Activated naive CD8-positive, alpha-beta T cell treated with anti-CD3 and anti-CD28 coated beads, Interleukin-2, amount 50 U/mL, for 24 hours (primary cell): ENCODE results near the gene SDSL.

ENCODE experiments used
- ATAC-seq: fragments of 150-1000 bp; cut with Tn5 transposase; one replicate; pipeline ENCODE4 v1.10.0; 2021
- DNase-seq: peaks from one replicate; pipeline ENCODE4 v3.0.0; 2021
- H3K27ac Mint-ChIP-seq: one replicate; pipeline ENCODE4 v1.8.0; 2021; ENCODE audit warnings: mild to moderate bottlenecking, mixed read lengths
- H3K27me3 Mint-ChIP-seq: one replicate; pipeline ENCODE4 v1.8.0; 2021; ENCODE audit warnings: mixed read lengths
- H3K36me3 Mint-ChIP-seq: one replicate; pipeline ENCODE4 v1.8.0; 2021; ENCODE audit warnings: low read depth, mixed read lengths
- H3K4me1 Mint-ChIP-seq: one replicate; pipeline ENCODE4 v1.8.0; 2021; ENCODE audit warnings: mixed read lengths
- H3K4me3 Mint-ChIP-seq: one replicate; pipeline ENCODE4 v1.8.0; 2021; ENCODE audit warnings: mild to moderate bottlenecking, moderate library complexity, mixed read lengths
- H3K9me3 Mint-ChIP-seq: one replicate; pipeline ENCODE4 v1.8.0; 2021; ENCODE audit warnings: mixed read lengths

The SDSL gene

GRCh38 chr12:113424915-113425823, 3.0 kb downstream of the SDSL start:
- no peaks in the 10 kb centered on the region for H3K36me3 Mint-ChIP-seq
- H3K4me1 Mint-ChIP-seq = peaks cover 10% of the 10 kb centered on the region
- H3K9me3 Mint-ChIP-seq = no peaks in the 10 kb centered on the region
- H3K27ac Mint-ChIP-seq = no peak overlapping the region
- H3K4me3 Mint-ChIP-seq = no peak overlapping the region
- peaks cover 19% of the 10 kb centered on the region for H3K27me3 Mint-ChIP-seq
- DNase-seq = peak; percentile 74
- ATAC-seq = no peak

GRCh38 chr12:113425960-113426453, 3.8 kb downstream of the SDSL start:
- no peak for ATAC-seq

GRCh38 chr12:113427882-113428281, 5.7 kb downstream of the SDSL start:
- Mint-ChIP-seq H3K36me3 (no peaks in the 10 kb centered on the region), H3K27me3 (peaks cover 33% of the 10 kb centered on the region), H3K27ac (no peak overlapping the region), H3K4me1 (peaks cover 3% of the 10 kb centered on the region), H3K4me3 (no peak overlapping the region), H3K9me3 (no peaks in the 10 kb centered on the region)
- ATAC-seq (no peak), DNase-seq (no peak)

More at GRCh38 chr12:113425960-113426453, 3.8 kb downstream of the SDSL start:
- DNase-seq = no peak
- Mint-ChIP-seq H3K27me3 (peaks cover 27% of the 10 kb centered on the region), H3K27ac (no peak overlapping the region), H3K4me3 (no peak overlapping the region), H3K4me1 (peaks cover 10% of the 10 kb centered on the region), H3K9me3 (no peaks in the 10 kb centered on the region), H3K36me3 (no peaks in the 10 kb centered on the region)

GRCh38 chr12:113428482-113428881, 6.3 kb downstream of the SDSL start:
- H3K4me3 Mint-ChIP-seq = no peak overlapping the region
- H3K36me3 Mint-ChIP-seq = no peaks in the 10 kb centered on the region
- peaks cover 33% of the 10 kb centered on the region for H3K27me3 Mint-ChIP-seq
- no peak overlapping the region for H3K27ac Mint-ChIP-seq
- no peaks in the 10 kb centered on the region for H3K9me3 Mint-ChIP-seq
- no peak for DNase-seq
- ATAC-seq = no peak
- H3K4me1 Mint-ChIP-seq = peaks cover 3% of the 10 kb centered on the region

- ATAC-seq = no peak
- no peaks in the 10 kb centered on the region for H3K36me3 Mint-ChIP-seq
- no peak for DNase-seq
- H3K27me3 Mint-ChIP-seq = peaks cover 21% of the 10 kb centered on the region
- no peak overlapping the region for H3K27ac Mint-ChIP-seq
- no peak overlapping the region for H3K4me3 Mint-ChIP-seq
- no peaks in the 10 kb centered on the region for H3K4me1 Mint-ChIP-seq
- no peaks in the 10 kb centered on the region for H3K9me3 Mint-ChIP-seq
Observed at GRCh38 chr12:113432986-113433385, 10.8 kb downstream of the SDSL start.

GRCh38 chr12:113435367-113435766, 13.2 kb downstream of the SDSL start:
- H3K36me3 Mint-ChIP-seq = no peaks in the 10 kb centered on the region
- H3K27ac Mint-ChIP-seq = no peak overlapping the region
- H3K4me3 Mint-ChIP-seq = no peak overlapping the region
- no peaks in the 10 kb centered on the region for H3K4me1 Mint-ChIP-seq
- H3K9me3 Mint-ChIP-seq = no peaks in the 10 kb centered on the region
- ATAC-seq (no peak), DNase-seq (no peak)
- peaks cover 12% of the 10 kb centered on the region for H3K27me3 Mint-ChIP-seq

GRCh38 chr12:113436586-113436985, 14.4 kb downstream of the SDSL start:
- Mint-ChIP-seq H3K36me3 (no peaks in the 10 kb centered on the region), H3K27ac (no peak overlapping the region), H3K4me1 (no peaks in the 10 kb centered on the region), H3K27me3 (peaks cover 4% of the 10 kb centered on the region), H3K4me3 (no peak overlapping the region), H3K9me3 (no peaks in the 10 kb centered on the region)
- DNase-seq (no peak), ATAC-seq (no peak)

- H3K4me3 Mint-ChIP-seq = no peak overlapping the region
- H3K4me1 Mint-ChIP-seq = no peaks in the 10 kb centered on the region
- ATAC-seq (no peak), DNase-seq (no peak)
- peaks cover 3% of the 10 kb centered on the region for H3K27me3 Mint-ChIP-seq
- no peak overlapping the region for H3K27ac Mint-ChIP-seq
- no peaks in the 10 kb centered on the region for H3K9me3 Mint-ChIP-seq
- H3K36me3 Mint-ChIP-seq = no peaks in the 10 kb centered on the region
Observed at GRCh38 chr12:113436993-113437728, 15.0 kb downstream of the SDSL start.

- no peaks in the 10 kb centered on the region for H3K4me1 Mint-ChIP-seq
Observed at GRCh38 chr12:113437729-113438100, 15.5 kb downstream of the SDSL start.

GRCh38 chr12:113438523-113439300, 16.5 kb downstream of the SDSL start:
- Mint-ChIP-seq H3K4me3 (no peak overlapping the region), H3K27me3 (peaks cover 10% of the 10 kb centered on the region), H3K4me1 (no peaks in the 10 kb centered on the region), H3K9me3 (no peaks in the 10 kb centered on the region), H3K27ac (no peak overlapping the region), H3K36me3 (no peaks in the 10 kb centered on the region)
- no peak for ATAC-seq
- no peak for DNase-seq

More at GRCh38 chr12:113437729-113438100, 15.5 kb downstream of the SDSL start:
- Mint-ChIP-seq H3K4me3 (no peak overlapping the region), H3K27ac (no peak overlapping the region), H3K9me3 (no peaks in the 10 kb centered on the region), H3K36me3 (no peaks in the 10 kb centered on the region), H3K27me3 (peaks cover 3% of the 10 kb centered on the region)
- no peak for DNase-seq
- ATAC-seq = no peak

- H3K4me3 Mint-ChIP-seq = no peak overlapping the region
- ATAC-seq = no peak
Observed at GRCh38 chr12:113439301-113439597, 17.1 kb downstream of the SDSL start.

GRCh38 chr12:113439606-113440030, 17.4 kb downstream of the SDSL start:
- no peak for ATAC-seq
- H3K9me3 Mint-ChIP-seq = no peaks in the 10 kb centered on the region

More at GRCh38 chr12:113439301-113439597, 17.1 kb downstream of the SDSL start:
- DNase-seq = no peak
- no peaks in the 10 kb centered on the region for H3K4me1 Mint-ChIP-seq
- no peak overlapping the region for H3K27ac Mint-ChIP-seq
- peaks cover 10% of the 10 kb centered on the region for H3K27me3 Mint-ChIP-seq
- no peaks in the 10 kb centered on the region for H3K36me3 Mint-ChIP-seq
- H3K9me3 Mint-ChIP-seq = no peaks in the 10 kb centered on the region

GRCh38 chr12:113440336-113440735, 18.2 kb downstream of the SDSL start:
- H3K27ac Mint-ChIP-seq = no peak overlapping the region
- H3K4me3 Mint-ChIP-seq = no peak overlapping the region
- ATAC-seq = no peak
- H3K9me3 Mint-ChIP-seq = no peaks in the 10 kb centered on the region
- no peaks in the 10 kb centered on the region for H3K36me3 Mint-ChIP-seq
- no peak for DNase-seq
- peaks cover 13% of the 10 kb centered on the region for H3K27me3 Mint-ChIP-seq
- no peaks in the 10 kb centered on the region for H3K4me1 Mint-ChIP-seq

More at GRCh38 chr12:113439606-113440030, 17.4 kb downstream of the SDSL start:
- no peak for DNase-seq
- Mint-ChIP-seq H3K27ac (no peak overlapping the region), H3K4me3 (no peak overlapping the region), H3K4me1 (no peaks in the 10 kb centered on the region), H3K27me3 (peaks cover 10% of the 10 kb centered on the region), H3K36me3 (no peaks in the 10 kb centered on the region)

GRCh38 chr12:113440947-113441782, 19.0 kb downstream of the SDSL start:
- H3K27ac Mint-ChIP-seq = no peak overlapping the region
- H3K4me3 Mint-ChIP-seq = no peak overlapping the region
- ATAC-seq = no peak
- H3K36me3 Mint-ChIP-seq = no peaks in the 10 kb centered on the region
- no peaks in the 10 kb centered on the region for H3K4me1 Mint-ChIP-seq
- peaks cover 3% of the 10 kb centered on the region for H3K9me3 Mint-ChIP-seq
- H3K27me3 Mint-ChIP-seq = peaks cover 16% of the 10 kb centered on the region
- no peak for DNase-seq
